Liver (tissue), 3 donors: ENCODE data around the gene DAPK1.

Experiments
- GABPA ChIP-seq, 2 donors: IDR thresholded peaks in 1 of 2; conservative IDR thresholded peaks in 1 of 2; 2 replicates each; pipeline ENCODE4 v1.6.1; 2016; ENCODE audit warnings: antibody characterized with exemption in 2 of 2, mild to moderate bottlenecking in 1 of 2, moderate library complexity in 1 of 2
- JUND ChIP-seq, 2 donors: IDR thresholded peaks; 2 replicates each; pipeline ENCODE4 v1.6.1; 2016; ENCODE audit warnings: antibody characterized with exemption in 2 of 2
- RXRA ChIP-seq, 2 donors: IDR thresholded peaks; 2 replicates each; pipeline ENCODE4 v1.6.1; 2017 to 2018; ENCODE audit warnings: antibody characterized with exemption in 2 of 2, mild to moderate bottlenecking in 1 of 2
- TAF1 ChIP-seq: conservative IDR thresholded peaks from 2 replicates; pipeline ENCODE4 v1.6.1; 2016; ENCODE audit warnings: antibody characterized with exemption, mild to moderate bottlenecking
- TF ChIP-seq, protein P1 (sequence below): fragments of 150-350 bp; IDR thresholded peaks from 2 replicates; pipeline ENCODE4 v1.5.1; 2017; ENCODE audit warnings: improper control_type of control experiment, low read depth, low read length; ENCODE audit not compliant: missing input control
- TF ChIP-seq, protein P2 (sequence below): IDR thresholded peaks from 2 replicates; pipeline ENCODE4 v1.6.1; 2016; ENCODE audit warnings: antibody characterized with exemption
- TF ChIP-seq, protein P3 (sequence below): IDR thresholded peaks from 2 replicates; pipeline ENCODE4 v1.6.1; 2016; ENCODE audit warnings: antibody characterized with exemption, mild to moderate bottlenecking
- TF ChIP-seq, protein P4 (sequence below): IDR thresholded peaks from 2 replicates; pipeline ENCODE4 v1.6.1; 2016; ENCODE audit warnings: antibody characterized with exemption
- donor health status: healthy.
- donor health status: healthy.

DNA sequence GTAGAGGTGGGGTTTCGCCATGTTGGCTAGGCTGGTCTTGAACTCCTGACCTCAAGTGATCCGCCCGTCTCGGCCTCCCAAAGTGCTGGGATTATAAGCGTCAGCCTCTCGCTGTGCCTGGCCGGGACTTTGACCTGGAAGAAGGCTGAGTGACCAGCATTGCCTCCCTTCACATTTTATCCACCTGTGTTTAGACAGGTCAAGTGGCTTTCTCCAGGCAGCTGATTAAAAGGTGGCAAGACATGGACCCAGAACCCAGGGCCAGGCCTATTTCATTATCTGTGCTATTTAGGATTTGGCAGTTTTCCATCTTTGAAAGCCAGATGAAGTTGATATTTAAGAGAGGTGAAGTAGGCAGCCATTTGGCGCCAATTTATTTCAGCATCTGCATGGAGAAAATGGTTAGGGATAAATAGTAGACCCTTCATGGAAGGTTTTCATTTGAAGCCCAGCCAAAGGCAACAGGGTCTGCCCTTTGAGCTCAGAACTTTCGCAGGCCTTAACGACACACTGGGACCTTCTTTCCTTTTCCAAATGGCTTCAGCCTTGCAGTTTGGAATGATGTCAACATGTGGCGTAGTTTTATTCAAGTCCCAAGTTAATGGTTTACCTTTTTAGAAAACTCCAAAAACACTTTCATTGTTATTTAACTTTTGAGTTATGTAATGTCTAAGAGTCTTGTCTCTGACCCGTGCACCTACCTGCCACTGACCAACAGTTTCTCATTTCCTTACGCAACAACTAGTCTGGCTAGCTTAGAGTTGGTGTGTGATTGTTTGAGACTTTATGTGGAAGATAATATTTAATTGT lies 8.4 kb downstream of the DAPK1 start:
- TF ChIP-seq, protein P1, sequence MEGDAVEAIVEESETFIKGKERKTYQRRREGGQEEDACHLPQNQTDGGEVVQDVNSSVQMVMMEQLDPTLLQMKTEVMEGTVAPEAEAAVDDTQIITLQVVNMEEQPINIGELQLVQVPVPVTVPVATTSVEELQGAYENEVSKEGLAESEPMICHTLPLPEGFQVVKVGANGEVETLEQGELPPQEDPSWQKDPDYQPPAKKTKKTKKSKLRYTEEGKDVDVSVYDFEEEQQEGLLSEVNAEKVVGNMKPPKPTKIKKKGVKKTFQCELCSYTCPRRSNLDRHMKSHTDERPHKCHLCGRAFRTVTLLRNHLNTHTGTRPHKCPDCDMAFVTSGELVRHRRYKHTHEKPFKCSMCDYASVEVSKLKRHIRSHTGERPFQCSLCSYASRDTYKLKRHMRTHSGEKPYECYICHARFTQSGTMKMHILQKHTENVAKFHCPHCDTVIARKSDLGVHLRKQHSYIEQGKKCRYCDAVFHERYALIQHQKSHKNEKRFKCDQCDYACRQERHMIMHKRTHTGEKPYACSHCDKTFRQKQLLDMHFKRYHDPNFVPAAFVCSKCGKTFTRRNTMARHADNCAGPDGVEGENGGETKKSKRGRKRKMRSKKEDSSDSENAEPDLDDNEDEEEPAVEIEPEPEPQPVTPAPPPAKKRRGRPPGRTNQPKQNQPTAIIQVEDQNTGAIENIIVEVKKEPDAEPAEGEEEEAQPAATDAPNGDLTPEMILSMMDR, result peak; percentile 1
- TF ChIP-seq TAF1 (no peak), JUND (IDR thresholded peaks at IDR 0.05) (peak; percentile 76 to 93), RXRA (IDR thresholded peaks at IDR 0.05) (peak; percentile 82 to 91), GABPA (IDR thresholded peaks at IDR 0.05 in 1 of 2, conservative IDR thresholded peaks at IDR 0.05 in 1 of 2) (peak in 1 of 2 donors; percentile 45)
- TF ChIP-seq, protein P2, sequence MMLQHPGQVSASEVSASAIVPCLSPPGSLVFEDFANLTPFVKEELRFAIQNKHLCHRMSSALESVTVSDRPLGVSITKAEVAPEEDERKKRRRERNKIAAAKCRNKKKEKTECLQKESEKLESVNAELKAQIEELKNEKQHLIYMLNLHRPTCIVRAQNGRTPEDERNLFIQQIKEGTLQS, result peak; percentile 74
- TF ChIP-seq, protein P3, sequence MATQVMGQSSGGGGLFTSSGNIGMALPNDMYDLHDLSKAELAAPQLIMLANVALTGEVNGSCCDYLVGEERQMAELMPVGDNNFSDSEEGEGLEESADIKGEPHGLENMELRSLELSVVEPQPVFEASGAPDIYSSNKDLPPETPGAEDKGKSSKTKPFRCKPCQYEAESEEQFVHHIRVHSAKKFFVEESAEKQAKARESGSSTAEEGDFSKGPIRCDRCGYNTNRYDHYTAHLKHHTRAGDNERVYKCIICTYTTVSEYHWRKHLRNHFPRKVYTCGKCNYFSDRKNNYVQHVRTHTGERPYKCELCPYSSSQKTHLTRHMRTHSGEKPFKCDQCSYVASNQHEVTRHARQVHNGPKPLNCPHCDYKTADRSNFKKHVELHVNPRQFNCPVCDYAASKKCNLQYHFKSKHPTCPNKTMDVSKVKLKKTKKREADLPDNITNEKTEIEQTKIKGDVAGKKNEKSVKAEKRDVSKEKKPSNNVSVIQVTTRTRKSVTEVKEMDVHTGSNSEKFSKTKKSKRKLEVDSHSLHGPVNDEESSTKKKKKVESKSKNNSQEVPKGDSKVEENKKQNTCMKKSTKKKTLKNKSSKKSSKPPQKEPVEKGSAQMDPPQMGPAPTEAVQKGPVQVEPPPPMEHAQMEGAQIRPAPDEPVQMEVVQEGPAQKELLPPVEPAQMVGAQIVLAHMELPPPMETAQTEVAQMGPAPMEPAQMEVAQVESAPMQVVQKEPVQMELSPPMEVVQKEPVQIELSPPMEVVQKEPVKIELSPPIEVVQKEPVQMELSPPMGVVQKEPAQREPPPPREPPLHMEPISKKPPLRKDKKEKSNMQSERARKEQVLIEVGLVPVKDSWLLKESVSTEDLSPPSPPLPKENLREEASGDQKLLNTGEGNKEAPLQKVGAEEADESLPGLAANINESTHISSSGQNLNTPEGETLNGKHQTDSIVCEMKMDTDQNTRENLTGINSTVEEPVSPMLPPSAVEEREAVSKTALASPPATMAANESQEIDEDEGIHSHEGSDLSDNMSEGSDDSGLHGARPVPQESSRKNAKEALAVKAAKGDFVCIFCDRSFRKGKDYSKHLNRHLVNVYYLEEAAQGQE, result peak; percentile 71
- TF ChIP-seq, protein P4, sequence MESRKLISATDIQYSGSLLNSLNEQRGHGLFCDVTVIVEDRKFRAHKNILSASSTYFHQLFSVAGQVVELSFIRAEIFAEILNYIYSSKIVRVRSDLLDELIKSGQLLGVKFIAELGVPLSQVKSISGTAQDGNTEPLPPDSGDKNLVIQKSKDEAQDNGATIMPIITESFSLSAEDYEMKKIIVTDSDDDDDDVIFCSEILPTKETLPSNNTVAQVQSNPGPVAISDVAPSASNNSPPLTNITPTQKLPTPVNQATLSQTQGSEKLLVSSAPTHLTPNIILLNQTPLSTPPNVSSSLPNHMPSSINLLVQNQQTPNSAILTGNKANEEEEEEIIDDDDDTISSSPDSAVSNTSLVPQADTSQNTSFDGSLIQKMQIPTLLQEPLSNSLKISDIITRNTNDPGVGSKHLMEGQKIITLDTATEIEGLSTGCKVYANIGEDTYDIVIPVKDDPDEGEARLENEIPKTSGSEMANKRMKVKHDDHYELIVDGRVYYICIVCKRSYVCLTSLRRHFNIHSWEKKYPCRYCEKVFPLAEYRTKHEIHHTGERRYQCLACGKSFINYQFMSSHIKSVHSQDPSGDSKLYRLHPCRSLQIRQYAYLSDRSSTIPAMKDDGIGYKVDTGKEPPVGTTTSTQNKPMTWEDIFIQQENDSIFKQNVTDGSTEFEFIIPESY, result peak; percentile 83
